GM10266 (cell line): ENCODE measurements around the gene SEPTIN3.

Source experiments
- DNase-seq: peaks from one replicate; pipeline ENCODE4 v3.0.0; 2012; ENCODE audit errors: extremely low spot score
- CTCF ChIP-seq: IDR thresholded peaks from 2 replicates; pipeline ENCODE4 v1.5.1; 2012; ENCODE audit warnings: mild to moderate bottlenecking, low read depth; ENCODE audit not compliant: control insufficient read depth, insufficient read depth; ENCODE audit errors: missing control alignments

The SEPTIN3 gene

GRCh38 chr22:41978732-41979131, 9.5 kb downstream of the SEPTIN3 start:
- TF ChIP-seq CTCF: no peak
- no peak for DNase-seq

DNA sequence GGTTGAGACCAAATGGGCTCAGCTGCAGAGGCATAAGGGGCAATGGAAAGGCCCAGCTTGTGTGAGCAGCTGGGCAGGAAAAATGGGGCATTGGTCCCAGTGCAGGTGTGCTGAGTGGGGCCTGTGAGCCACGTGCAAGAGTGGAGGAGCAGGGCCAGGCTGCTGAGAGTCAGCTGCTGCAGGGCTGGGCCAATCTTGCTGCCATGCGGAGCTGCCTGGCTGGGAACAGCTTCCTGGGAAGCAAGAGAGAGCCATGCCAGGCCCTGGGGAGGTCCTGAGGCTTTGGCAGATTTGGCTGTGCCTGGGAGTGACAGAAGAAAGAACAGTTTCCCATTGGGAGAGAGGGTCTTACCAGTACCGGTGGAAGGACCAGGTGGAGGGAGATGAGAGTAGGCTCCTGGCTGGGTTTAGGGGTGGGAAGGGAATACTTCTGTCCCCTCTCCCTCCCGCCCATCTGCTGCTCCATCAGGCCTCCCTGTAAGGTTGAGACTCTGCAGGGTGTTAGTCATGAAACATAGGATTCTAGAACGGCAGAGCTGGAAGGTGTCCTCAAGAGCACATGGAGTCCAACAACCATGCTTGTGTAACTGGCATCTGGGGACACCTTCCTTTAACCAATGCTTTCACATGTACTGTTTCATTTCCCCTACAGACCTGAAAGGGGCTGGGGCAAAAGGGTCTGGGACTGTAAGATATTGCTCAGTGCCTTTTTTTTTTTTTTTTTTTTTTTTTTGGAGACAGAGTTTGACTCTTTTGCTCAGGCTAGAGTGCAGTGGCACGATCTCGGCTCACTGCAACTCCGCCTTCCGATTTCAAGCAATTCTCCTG, 10.4 kb downstream of the SEPTIN3 start:
- no peak for DNase-seq
- TF ChIP-seq CTCF: no peak

DNA sequence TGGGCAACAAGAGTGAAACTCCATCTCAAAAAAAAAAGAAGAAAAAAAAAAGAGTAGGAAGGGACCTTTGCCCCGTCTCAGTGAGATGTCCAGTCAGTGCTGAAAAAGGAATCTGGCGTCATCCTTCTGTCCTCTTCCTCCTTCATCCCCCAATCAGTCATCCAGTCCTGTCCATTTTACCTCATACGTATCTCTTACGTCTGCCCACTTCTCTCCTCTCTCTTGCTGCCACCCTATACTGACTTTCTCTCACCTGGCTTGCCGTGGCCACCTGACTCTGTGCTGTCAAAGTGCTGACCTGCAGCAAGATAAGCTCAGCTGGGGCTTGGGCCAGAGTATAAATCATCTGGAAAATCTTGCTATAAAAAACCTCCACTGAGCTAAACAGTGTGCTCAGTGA, 13.6 kb downstream of the SEPTIN3 start:
- no peak for TF ChIP-seq CTCF
- no peak for DNase-seq

DNA sequence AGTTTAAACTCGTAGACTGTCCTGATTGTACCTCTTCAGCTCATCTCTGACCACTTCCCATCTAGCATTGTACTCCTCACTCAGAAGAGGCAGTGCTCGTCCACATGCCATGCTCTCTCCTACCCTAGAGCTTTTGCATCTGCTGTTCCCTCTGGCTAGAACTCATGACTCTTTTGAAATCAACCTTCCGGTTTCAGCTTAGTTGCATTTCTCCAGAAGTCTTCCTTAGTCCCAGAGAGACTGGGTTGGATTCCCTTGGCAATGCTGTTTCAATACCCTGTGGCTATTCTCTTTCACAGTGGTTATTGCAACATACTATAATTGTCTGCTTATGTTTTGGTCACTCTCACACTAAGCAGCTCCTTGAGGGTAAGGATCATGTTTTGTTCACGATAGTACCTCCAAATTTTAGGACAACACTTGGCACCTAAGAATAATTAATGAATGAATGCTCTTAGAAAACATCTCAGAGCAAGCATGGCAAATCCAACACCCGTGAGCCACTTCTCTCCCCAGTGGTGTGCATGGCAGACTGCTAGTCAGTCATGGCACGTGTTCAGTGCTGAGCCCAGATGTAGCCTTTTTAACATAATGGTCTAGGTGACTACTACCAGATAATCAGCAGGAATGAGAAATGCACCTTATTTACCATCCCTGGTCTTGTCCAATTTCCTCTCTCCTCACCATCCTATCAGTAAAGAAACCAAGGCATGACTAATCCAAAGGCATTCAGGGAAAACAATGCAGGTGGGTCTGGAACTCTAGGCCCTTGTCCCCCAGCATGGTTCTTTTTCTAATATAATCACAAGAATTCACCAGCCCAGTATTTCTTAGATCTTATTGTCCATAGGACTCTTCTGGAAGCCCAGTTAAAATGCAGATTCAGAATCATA, 14.5 kb downstream of the SEPTIN3 start:
- TF ChIP-seq CTCF: no peak
- no peak for DNase-seq

- DNase-seq: no peak
Measured at GRCh38 chr22:41987276-41987675, 18.0 kb downstream of the SEPTIN3 start.

DNA sequence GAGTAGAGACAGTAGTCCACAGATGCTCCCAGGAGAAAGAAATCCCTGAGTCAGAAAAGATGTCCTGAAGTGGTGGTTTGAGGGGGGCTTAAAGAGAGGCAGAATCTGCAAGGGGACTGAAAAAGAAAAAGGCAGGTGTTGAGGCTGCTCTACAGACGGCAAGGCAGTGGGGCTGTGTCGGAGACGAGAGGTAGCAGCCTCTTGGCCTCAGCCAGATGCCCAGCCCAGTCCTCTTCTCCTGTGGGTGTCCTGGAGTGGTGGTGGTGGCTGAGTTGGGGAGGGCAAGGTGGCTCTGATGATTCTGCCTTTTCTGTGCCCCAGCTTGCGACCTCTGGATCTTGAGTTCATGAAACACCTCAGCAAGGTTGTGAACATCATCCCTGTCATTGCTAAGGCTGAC, 20.0 kb downstream of the SEPTIN3 start:
- DNase-seq: no peak
- no peak for TF ChIP-seq CTCF

More at GRCh38 chr22:41987276-41987675, 18.0 kb downstream of the SEPTIN3 start:
- TF ChIP-seq CTCF: no peak
